ENCODE measurements around the gene SLC22A12. TPM values are rescaled to one million over a fixed set of nuclear protein-coding genes. Genes with fewer than 3 reads are reported as not detected.

The SLC22A12 gene
- polyA plus RNA-seq, 3 donors: 3.4 to 4.0 (median 3.6) TPM

- peak in 1 of 3 donors; percentile 69 for DNase-seq (ENCODE audit: low read depth in 3 of 3, low spot score in 2 of 3)
Observed at GRCh38 chr11:64620381-64620971, 29.5 kb downstream of the SLC22A12 start.

GRCh38 chr11:64621283-64622019 is 30.4 kb downstream of the SLC22A12 start:
- no peak for DNase-seq (ENCODE audit: low read depth in 3 of 3, low spot score in 2 of 3)

- DNase-seq (ENCODE audit: low read depth in 3 of 3, low spot score in 2 of 3): no peak
Observed at GRCh38 chr11:64622681-64623080, 31.7 kb downstream of the SLC22A12 start.

GRCh38 chr11:64624883-64625481 is 34.0 kb downstream of the SLC22A12 start:
- DNase-seq (ENCODE audit: low read depth in 3 of 3, low spot score in 2 of 3): no peak

GRCh38 chr11:64626637-64627036 is 35.6 kb downstream of the SLC22A12 start:
- DNase-seq (ENCODE audit: low read depth in 3 of 3, low spot score in 2 of 3): no peak

- DNase-seq (ENCODE audit: low read depth in 3 of 3, low spot score in 2 of 3): no peak
Observed at GRCh38 chr11:64627371-64627770, 36.4 kb downstream of the SLC22A12 start.

- no peak for DNase-seq (ENCODE audit: low read depth in 3 of 3, low spot score in 2 of 3)
Observed at GRCh38 chr11:64628596-64628995, 37.6 kb downstream of the SLC22A12 start.

GRCh38 chr11:64629103-64629502 is 38.1 kb downstream of the SLC22A12 start:
- no peak for DNase-seq (ENCODE audit: low read depth in 3 of 3, low spot score in 2 of 3)

- no peak for DNase-seq (ENCODE audit: low read depth in 3 of 3, low spot score in 2 of 3)
Observed at GRCh38 chr11:64629796-64630562, 39.0 kb downstream of the SLC22A12 start.

GRCh38 chr11:64631675-64632074 is 40.7 kb downstream of the SLC22A12 start:
- DNase-seq (ENCODE audit: low read depth in 3 of 3, low spot score in 2 of 3): no peak

- DNase-seq (ENCODE audit: low read depth in 3 of 3, low spot score in 2 of 3): no peak
Observed at GRCh38 chr11:64632237-64632636, 41.2 kb downstream of the SLC22A12 start.

- no peak for DNase-seq (ENCODE audit: low read depth in 3 of 3, low spot score in 2 of 3)
Observed at GRCh38 chr11:64632654-64633053, 41.6 kb downstream of the SLC22A12 start.

- DNase-seq (ENCODE audit: low read depth in 3 of 3, low spot score in 2 of 3): no peak
Observed at GRCh38 chr11:64633555-64634159, 42.6 kb downstream of the SLC22A12 start.

GRCh38 chr11:64637334-64638017 is 46.5 kb downstream of the SLC22A12 start:
- DNase-seq (ENCODE audit: low read depth in 3 of 3, low spot score in 2 of 3): no peak

GRCh38 chr11:64638018-64638665 is 47.1 kb downstream of the SLC22A12 start:
- DNase-seq (ENCODE audit: low read depth in 3 of 3, low spot score in 2 of 3): no peak

GRCh38 chr11:64638829-64639228 is 47.8 kb downstream of the SLC22A12 start:
- no peak for DNase-seq (ENCODE audit: low read depth in 3 of 3, low spot score in 2 of 3)

GRCh38 chr11:64639885-64640284 is 48.9 kb downstream of the SLC22A12 start:
- DNase-seq (ENCODE audit: low read depth in 3 of 3, low spot score in 2 of 3): no peak

GRCh38 chr11:64641596-64642417 is 50.8 kb downstream of the SLC22A12 start:
- no peak for DNase-seq (ENCODE audit: low read depth in 3 of 3, low spot score in 2 of 3)

GRCh38 chr11:64642418-64642735 is 51.4 kb downstream of the SLC22A12 start:
- no peak for DNase-seq (ENCODE audit: low read depth in 3 of 3, low spot score in 2 of 3)

Measured in right renal cortex interstitium (tissue), 3 donors.